ENCODE measurements around the gene TSPAN9. TPM values are rescaled to one million over a fixed set of nuclear protein-coding genes. Genes with fewer than 3 reads are reported as not detected.

TSPAN9 gene
- polyA plus RNA-seq, 1 of the 3 experiments (the other 2 are of a cell fraction) = 34.9 TPM

DNA sequence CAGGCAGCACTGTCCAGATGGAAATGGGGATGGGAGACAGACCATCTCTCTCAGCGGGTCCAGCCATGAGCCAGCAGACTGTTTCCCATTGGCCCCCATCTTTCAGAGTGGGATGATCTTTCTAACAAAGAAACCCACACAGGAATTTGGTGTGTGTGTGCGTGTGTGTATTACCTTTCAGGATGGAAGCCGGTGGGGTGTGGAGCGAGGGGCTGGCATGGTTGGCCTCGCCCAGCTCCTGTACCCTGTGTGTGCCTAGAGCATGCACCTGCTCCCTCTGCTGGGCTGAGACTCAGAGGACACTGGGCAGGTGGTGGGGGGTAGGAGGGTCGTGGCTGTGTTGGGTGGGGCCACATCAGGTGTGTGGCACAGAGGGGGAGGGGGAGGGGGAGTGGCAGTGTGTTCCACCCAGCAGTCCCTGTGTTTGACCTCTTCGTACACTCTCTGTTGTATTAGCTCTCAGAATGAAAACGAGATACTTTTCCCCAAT is 33.0 kb upstream of the TSPAN9 start:
- DNase-seq = no peak
- no peak overlapping the region for H3K4me3 ChIP-seq (ENCODE audit: low read depth in 2 of 2, low read length in 1 of 2)
- peaks cover 5 to 9% of the 10 kb centered on the region in 2 experiments for H3K36me3 ChIP-seq (replicated peaks in 1 of 2; ENCODE audit: control insufficient read depth in 1 of 2, insufficient read depth in 2 of 2, low read length in 1 of 2)
- no peak overlapping the region for H2AFZ ChIP-seq (ENCODE audit: low read depth)
- no peaks in the 10 kb centered on the region; the same call in 1 of the 2 replicates for H4K20me1 ChIP-seq (ENCODE audit: insufficient read depth)
- ChIA-PET POLR2A (no interaction called here), CTCF (interaction anchor here (1.9 kb wide), 1 partner anchor 10 kb away, joined by 5 read pairs; no protein-coding TSS in a partner anchor)
- TF ChIP-seq YY1 (IDR thresholded peaks at IDR 0.05; ENCODE audit: low read depth) (no peak), GATA2 (CRISPR knock-in tag; IDR thresholded peaks at IDR 0.05) (no peak), RCOR1 (IDR thresholded peaks at IDR 0.05; ENCODE audit: low read length) (no peak), NRF1 (IDR thresholded peaks at IDR 0.05; ENCODE audit: low read depth, low read length) (no peak), RAD21 (IDR thresholded peaks at IDR 0.05; ENCODE audit: low read length) (no peak), FOXM1 (IDR thresholded peaks at IDR 0.05; ENCODE audit: low read depth) (no peak), GABPA (IDR thresholded peaks at IDR 0.05; ENCODE audit: low read depth) (no peak), ELF1 (IDR thresholded peaks at IDR 0.05) (no peak), NFIC (IDR thresholded peaks at IDR 0.05; ENCODE audit: borderline replicate concordance) (no peak), RFX5 (IDR thresholded peaks at IDR 0.05; ENCODE audit: low read length) (no peak), TEAD4 (IDR thresholded peaks at IDR 0.05; ENCODE audit: borderline replicate concordance, insufficient read depth) (no peak), FOXJ3 (CRISPR knock-in tag; IDR thresholded peaks at IDR 0.05) (no peak), FOSL2 (IDR thresholded peaks at IDR 0.05; ENCODE audit: borderline replicate concordance, low read depth) (no peak), MXI1 (IDR thresholded peaks at IDR 0.05; ENCODE audit: low read depth, low read length) (no peak)
- TF ChIP-seq, protein P1, sequence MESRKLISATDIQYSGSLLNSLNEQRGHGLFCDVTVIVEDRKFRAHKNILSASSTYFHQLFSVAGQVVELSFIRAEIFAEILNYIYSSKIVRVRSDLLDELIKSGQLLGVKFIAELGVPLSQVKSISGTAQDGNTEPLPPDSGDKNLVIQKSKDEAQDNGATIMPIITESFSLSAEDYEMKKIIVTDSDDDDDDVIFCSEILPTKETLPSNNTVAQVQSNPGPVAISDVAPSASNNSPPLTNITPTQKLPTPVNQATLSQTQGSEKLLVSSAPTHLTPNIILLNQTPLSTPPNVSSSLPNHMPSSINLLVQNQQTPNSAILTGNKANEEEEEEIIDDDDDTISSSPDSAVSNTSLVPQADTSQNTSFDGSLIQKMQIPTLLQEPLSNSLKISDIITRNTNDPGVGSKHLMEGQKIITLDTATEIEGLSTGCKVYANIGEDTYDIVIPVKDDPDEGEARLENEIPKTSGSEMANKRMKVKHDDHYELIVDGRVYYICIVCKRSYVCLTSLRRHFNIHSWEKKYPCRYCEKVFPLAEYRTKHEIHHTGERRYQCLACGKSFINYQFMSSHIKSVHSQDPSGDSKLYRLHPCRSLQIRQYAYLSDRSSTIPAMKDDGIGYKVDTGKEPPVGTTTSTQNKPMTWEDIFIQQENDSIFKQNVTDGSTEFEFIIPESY (IDR thresholded peaks at IDR 0.05; ENCODE audit: borderline replicate concordance, low read depth) = no peak
- TF ChIP-seq, protein P2, sequence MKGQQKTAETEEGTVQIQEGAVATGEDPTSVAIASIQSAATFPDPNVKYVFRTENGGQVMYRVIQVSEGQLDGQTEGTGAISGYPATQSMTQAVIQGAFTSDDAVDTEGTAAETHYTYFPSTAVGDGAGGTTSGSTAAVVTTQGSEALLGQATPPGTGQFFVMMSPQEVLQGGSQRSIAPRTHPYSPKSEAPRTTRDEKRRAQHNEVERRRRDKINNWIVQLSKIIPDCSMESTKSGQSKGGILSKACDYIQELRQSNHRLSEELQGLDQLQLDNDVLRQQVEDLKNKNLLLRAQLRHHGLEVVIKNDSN (IDR thresholded peaks at IDR 0.05; ENCODE audit: borderline replicate concordance, low read depth) = no peak
- TF ChIP-seq, protein P3, sequence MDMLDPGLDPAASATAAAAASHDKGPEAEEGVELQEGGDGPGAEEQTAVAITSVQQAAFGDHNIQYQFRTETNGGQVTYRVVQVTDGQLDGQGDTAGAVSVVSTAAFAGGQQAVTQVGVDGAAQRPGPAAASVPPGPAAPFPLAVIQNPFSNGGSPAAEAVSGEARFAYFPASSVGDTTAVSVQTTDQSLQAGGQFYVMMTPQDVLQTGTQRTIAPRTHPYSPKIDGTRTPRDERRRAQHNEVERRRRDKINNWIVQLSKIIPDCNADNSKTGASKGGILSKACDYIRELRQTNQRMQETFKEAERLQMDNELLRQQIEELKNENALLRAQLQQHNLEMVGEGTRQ (IDR thresholded peaks at IDR 0.05; ENCODE audit: borderline replicate concordance, low read depth, low read length) = no peak
- TF ChIP-seq, protein P4, sequence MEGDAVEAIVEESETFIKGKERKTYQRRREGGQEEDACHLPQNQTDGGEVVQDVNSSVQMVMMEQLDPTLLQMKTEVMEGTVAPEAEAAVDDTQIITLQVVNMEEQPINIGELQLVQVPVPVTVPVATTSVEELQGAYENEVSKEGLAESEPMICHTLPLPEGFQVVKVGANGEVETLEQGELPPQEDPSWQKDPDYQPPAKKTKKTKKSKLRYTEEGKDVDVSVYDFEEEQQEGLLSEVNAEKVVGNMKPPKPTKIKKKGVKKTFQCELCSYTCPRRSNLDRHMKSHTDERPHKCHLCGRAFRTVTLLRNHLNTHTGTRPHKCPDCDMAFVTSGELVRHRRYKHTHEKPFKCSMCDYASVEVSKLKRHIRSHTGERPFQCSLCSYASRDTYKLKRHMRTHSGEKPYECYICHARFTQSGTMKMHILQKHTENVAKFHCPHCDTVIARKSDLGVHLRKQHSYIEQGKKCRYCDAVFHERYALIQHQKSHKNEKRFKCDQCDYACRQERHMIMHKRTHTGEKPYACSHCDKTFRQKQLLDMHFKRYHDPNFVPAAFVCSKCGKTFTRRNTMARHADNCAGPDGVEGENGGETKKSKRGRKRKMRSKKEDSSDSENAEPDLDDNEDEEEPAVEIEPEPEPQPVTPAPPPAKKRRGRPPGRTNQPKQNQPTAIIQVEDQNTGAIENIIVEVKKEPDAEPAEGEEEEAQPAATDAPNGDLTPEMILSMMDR (IDR thresholded peaks at IDR 0.05) = no peak
- TF ChIP-seq, protein P5, sequence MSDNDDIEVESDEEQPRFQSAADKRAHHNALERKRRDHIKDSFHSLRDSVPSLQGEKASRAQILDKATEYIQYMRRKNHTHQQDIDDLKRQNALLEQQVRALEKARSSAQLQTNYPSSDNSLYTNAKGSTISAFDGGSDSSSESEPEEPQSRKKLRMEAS (IDR thresholded peaks at IDR 0.05; ENCODE audit: low read depth) = no peak
- TF ChIP-seq, protein P6, sequence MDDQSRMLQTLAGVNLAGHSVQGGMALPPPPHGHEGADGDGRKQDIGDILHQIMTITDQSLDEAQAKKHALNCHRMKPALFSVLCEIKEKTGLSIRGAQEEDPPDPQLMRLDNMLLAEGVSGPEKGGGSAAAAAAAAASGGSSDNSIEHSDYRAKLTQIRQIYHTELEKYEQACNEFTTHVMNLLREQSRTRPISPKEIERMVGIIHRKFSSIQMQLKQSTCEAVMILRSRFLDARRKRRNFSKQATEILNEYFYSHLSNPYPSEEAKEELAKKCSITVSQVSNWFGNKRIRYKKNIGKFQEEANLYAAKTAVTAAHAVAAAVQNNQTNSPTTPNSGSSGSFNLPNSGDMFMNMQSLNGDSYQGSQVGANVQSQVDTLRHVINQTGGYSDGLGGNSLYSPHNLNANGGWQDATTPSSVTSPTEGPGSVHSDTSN (IDR thresholded peaks at IDR 0.05) = no peak
- no peaks in the 10 kb centered on the region for H3K9me2 ChIP-seq
- H3F3A ChIP-seq (replicated peaks; ENCODE audit: insufficient read depth) = no peaks in the 10 kb centered on the region
- H3K4me2 ChIP-seq = no peak overlapping the region
- H3K79me2 ChIP-seq (ENCODE audit: insufficient read depth) = no peaks in the 10 kb centered on the region
- 78% methylated on average over 8 of the region's 8 CpGs for WGBS (ENCODE audit: low lambda C conversion rate)
- no peaks in the 10 kb centered on the region for H3K27me3 ChIP-seq (ENCODE audit: insufficient read depth)
- no peak overlapping the region for H3K27ac ChIP-seq (ENCODE audit: low read depth in 2 of 2, low read length in 1 of 2)
- no peak overlapping the region for H3K9ac ChIP-seq
- H3K9me3 ChIP-seq = no peaks in the 10 kb centered on the region
- H3K4me1 ChIP-seq (ENCODE audit: control insufficient read depth in 1 of 2, insufficient read depth in 2 of 2, low read depth in 1 of 2, low read length in 1 of 2) = no peaks in the 10 kb centered on the region; a peak in 1 of 4 replicates

All from SK-N-SH (cell line).